HG02571 (cell line): Measurements from ENCODE around the gene BGN.

Source experiments
- ATAC-seq: cut with Tn5 transposase; IDR thresholded peaks from one replicate; pipeline ENCODE4 v1.9.1; 2021; ENCODE audit warnings: mild to moderate bottlenecking, moderate library complexity; ENCODE audit not compliant: unreplicated experiment

The BGN gene

GRCh38 chrX:153459986-153460385, 34.8 kb upstream of the BGN start:
- no peak for ATAC-seq

GRCh38 chrX:153460826-153461225, 34.0 kb upstream of the BGN start:
- no peak for ATAC-seq

GRCh38 chrX:153462291-153462690, 32.5 kb upstream of the BGN start:
- no peak for ATAC-seq

DNA sequence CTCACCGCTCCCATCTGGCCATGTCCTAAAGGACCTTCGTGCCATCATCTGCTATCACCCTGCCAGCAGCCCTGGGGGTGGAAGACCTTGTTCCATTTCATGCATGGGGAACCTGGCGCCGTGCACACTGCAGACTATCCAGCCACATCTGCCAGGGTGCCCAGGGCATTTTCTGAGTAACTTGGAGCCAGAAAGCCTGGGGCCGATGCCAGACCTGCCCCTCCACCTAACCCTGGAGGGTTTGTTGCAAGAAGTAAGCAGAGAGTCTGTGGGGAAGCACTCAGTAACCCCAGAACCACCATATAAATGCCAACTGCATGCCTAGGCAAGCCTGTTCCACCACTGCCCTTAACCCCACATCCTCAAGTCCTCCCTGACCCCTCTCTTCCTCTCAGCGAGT, 31.7 kb upstream of the BGN start:
- ATAC-seq = no peak

DNA sequence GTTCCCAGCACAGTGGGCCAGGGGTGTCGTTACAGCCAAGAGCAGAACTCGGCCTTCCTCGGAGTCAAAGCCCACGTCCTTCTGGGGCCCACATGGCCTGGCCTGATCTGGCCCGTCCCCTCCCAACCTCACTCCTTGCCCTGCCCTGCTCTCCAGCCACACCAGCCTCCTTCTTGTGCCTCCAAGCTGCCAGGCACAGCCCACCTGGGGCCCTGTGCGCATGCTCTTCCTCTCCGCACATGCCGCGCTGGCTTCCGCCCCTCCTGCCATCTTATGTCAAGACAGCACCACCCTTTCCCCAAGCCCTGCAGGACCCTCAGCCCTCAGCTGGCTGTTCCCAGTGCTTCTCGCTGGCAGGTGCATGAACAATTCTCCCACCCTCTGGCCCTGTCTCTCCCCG, 31.2 kb upstream of the BGN start:
- ATAC-seq = no peak

DNA sequence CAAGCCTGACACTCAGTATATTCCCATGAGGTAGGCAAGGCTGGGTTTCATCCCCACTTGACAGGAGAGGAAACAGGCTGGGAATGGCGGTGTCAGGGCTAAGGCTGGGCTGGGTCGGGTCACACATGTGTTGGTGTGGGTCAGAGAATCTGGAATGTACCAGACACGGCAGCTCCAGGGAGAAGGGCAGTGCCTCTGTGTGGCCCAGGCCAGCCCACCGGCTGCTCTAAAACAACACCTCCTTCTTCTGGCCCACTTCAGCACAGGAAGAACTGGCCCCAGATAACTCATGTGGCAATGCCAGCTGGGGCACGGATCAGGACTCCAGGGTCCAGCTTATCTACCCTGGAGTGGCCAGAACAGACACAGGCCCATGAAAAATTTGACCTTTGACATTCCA, 30.7 kb upstream of the BGN start:
- ATAC-seq = no peak

DNA sequence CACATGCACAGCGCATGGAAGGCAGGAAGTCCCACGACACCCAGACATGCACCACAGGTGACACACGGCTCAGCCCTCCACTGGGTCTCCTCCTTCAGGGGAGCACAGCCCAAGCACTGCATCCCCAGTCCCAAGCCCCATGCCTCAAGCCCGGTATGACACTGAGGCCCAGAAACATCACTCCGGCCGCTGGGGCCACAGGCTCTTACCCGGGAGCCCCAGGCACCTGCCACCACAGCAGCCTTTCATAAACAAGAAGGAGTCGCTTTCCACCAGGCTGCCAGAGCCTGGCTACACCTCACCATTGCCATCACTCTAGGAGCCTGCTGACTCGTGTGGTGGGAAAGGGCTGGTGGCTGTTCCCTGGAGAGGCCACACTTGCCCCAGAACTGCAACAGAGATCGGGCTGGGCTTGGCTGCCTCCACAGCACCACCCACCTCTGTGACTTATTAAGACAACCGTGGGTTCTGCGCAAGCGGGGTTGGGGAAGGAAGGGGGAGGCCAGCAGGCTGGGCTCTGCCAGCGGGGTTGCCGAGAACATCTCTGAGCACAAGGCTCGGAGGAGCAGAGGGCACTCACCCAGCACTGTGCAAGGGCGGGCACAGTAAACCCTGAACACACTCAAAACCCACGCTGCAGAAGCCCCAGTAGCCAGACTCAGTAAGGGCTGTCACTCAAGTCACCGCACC, 28.9 kb upstream of the BGN start:
- ATAC-seq = no peak

GRCh38 chrX:153468008-153468580, 26.7 kb upstream of the BGN start:
- ATAC-seq = no peak

DNA sequence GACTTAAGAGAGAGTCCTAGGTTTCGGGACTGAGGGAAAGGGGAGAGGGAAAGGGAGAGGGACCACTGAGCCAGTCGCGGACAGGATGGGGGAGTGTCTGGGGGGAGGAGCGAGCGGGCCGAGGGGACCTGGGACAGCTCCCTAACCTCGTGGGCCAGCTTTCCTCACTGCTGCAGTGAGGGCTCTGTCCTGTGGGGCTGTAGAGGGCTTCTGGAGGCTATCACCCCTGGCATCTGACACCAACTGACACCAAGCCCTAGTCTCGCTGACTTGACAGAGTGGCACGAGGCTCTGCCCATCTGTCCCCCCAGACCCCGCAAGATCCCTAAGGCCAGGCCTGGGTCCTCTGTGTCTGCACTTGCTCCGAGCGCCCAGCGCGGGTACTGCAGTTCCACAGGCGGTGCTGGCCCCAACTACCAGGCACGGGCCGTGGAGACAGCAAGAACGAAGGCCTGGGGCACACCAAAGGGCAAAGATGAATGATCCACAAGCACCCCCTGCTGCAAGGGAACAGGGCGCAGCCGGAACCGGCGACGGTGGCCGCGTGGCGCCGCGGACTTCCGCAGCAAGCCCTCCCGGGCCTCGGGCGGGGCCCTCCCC, 24.9 kb upstream of the BGN start:
- ATAC-seq = peak; percentile 30

- ATAC-seq = peak; percentile 77
Observed at GRCh38 chrX:153470411-153471363, 24.1 kb upstream of the BGN start, which contains the start of gene HAUS7. TSS of gene HAUS7 (minus strand) at chrX:153470576. CDS start at chrX:153470557, 19 bp downstream.

- ATAC-seq = no peak
Observed at GRCh38 chrX:153471663-153472280, 23.0 kb upstream of the BGN start.

- ATAC-seq = no peak
Observed at GRCh38 chrX:153473126-153473525, 21.7 kb upstream of the BGN start.

- no peak for ATAC-seq
Observed at GRCh38 chrX:153474266-153474665, 20.5 kb upstream of the BGN start.

- ATAC-seq = no peak
Observed at GRCh38 chrX:153474718-153475117, 20.1 kb upstream of the BGN start.

DNA sequence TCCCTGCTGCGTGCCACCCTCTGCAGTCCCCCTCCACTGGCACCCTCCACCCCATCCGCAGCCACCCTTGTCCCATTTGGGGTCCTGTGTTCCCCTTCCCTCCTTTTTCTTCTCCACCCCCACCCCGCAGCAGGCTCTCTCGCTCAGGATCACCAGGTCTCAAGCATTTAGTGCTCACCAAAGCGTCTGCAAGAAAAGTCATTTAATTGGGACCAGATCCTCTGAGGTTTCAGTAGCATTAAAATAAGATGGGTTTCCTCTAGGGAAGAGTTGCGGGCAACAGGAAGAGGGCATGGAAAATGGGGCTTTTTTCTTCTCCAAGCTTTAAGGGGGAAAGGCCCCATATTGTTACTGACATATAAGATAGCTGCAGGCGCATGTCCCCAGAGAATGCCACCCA, 19.5 kb upstream of the BGN start:
- no peak for ATAC-seq

- no peak for ATAC-seq
Observed at GRCh38 chrX:153475751-153476281, 19.0 kb upstream of the BGN start.

GRCh38 chrX:153476666-153477363, 18.0 kb upstream of the BGN start:
- no peak for ATAC-seq

GRCh38 chrX:153477364-153477857, 17.4 kb upstream of the BGN start:
- ATAC-seq = no peak

DNA sequence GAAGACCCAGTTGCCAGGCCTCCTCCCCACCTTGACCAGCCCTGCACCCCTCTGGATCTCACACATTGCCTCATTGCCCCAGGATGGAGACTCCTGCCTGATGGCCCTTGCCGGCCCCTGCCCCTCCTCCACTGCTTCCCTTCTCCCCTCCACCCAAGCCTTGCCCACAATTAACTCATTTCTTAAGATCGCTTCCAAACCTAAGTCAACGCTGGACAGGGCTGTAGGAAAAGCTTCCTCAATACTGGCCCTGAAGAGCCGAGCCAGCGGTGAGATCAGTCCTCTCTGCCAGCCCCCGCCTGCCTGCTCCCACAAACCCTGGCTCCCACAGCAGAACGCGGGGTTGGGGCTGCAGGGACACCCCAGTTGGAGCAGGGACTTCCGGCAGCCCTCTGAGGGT, 16.9 kb upstream of the BGN start:
- no peak for ATAC-seq

GRCh38 chrX:153478746-153479145, 16.0 kb upstream of the BGN start:
- ATAC-seq = no peak
